HG02884 (cell line): Measurements from ENCODE around the gene SLF2.

Source experiments
- ATAC-seq: cut with Tn5 transposase; IDR thresholded peaks from one replicate; pipeline ENCODE4 v1.9.1; 2021; ENCODE audit warnings: mild to moderate bottlenecking, moderate library complexity; ENCODE audit not compliant: unreplicated experiment

The SLF2 gene

DNA sequence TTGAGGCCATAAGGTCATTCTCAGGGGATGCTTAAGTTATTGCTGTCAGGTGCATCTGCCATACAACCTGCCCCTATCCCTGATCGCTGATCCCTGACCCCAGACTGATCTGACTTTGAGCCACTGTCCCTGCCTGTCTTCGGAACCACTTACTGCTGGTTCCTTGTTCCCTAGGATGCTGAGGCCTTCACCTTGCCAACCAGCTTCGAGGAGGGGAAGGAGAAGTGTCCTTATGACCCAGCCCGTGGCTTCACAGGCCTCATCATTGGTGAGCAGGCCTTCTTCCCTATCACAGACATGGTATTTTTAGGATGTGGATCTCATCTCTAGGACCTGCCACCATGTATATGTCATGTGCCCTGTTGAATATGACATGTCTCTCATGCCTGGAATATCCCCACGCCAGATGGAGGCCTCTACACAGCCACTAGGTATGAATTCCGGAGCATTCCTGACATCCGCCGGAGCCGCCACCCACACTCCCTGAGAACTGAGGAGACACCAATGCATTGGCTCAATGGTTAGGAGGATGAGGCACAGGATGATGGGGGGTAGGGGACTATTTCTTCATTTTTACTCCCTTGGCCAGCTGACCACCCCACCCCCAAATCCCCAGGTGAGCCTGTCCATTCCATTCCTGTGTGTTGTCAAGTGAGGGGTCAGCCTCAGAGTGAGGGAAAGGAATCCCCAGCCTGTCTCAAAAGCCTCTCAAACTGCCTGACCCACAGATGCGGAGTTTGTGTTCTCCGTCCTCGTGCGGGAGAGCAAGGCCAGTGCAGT lies 65.5 kb downstream of the SLF2 start:
- no peak for ATAC-seq

- no peak for ATAC-seq
These were observed 66.1 kb downstream of the SLF2 start for GRCh38 chr10:100978901-100979195.

GRCh38 chr10:100979791-100980272 lies 67.1 kb downstream of the SLF2 start:
- no peak for ATAC-seq

DNA sequence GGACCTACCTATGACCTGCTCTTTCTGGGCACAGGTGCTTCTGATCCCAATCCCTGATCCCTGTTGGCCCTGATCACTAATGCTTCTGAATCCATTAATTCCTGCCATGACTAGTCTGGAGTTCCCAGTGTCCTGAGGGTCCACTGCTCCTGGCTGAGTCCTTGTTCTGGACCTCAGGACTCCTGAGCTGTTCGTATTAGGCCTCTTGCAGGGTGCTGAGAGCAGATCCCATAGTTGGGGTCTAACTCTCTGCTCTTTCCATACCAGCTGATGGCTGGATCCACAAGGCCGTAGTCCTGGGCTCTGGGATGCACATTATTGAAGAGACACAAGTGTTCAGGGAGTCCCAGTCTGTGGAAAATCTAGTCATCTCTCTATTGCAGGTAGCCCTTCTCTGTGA lies 67.5 kb downstream of the SLF2 start:
- ATAC-seq: no peak

- ATAC-seq: no peak
These were observed 67.9 kb downstream of the SLF2 start for GRCh38 chr10:100980711-100981110.

- ATAC-seq: no peak
These were observed 68.5 kb downstream of the SLF2 start for GRCh38 chr10:100981178-100981772.

DNA sequence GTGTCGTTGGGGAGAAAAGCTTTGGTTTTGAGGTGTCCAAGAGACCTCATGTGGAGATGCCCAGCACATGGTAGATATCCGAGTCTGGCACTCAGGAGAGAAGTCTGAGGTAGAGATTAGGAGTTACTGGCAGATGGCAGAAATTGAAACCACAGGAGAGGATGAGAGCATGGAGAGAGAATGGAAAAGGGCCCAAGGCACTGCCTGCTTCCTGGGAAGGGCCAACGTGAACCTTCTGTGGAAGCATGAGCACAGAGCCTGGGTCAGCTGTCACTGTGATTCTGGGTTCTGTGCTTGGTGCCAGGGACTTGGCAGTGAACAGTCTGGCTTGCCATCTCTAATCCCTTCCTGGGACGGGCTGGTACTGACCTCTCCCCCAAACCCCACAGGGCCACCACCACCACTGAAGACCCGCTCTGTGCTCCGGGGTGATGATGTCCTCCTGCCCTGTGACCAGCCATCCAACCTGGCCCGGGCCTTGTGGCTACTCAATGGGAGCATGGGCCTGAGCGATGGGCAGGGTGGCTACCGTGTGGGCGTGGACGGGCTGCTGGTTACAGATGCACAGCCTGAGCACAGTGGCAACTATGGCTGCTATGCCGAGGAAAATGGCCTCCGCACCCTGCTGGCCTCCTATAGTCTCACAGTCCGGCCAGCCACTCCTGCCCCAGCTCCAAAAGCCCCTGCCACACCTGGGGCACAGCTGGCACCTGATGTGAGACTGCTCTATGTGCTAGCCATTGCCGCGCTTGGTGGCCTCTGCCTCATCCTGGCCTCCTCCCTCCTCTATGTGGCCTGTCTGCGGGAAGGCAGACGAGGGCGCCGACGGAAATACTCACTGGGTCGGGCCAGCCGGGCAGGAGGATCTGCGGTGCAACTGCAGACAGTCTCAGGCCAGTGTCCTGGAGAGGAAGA lies 70.4 kb downstream of the SLF2 start:
- no peak for ATAC-seq

GRCh38 chr10:100983868-100984671 lies 71.3 kb downstream of the SLF2 start:
- ATAC-seq: no peak

GRCh38 chr10:100984672-100985177 lies 72.0 kb downstream of the SLF2 start:
- no peak for ATAC-seq

- ATAC-seq: no peak
These were observed 72.6 kb downstream of the SLF2 start for GRCh38 chr10:100985336-100985735.

- no peak for ATAC-seq
These were observed 73.8 kb downstream of the SLF2 start for GRCh38 chr10:100986623-100986951.

DNA sequence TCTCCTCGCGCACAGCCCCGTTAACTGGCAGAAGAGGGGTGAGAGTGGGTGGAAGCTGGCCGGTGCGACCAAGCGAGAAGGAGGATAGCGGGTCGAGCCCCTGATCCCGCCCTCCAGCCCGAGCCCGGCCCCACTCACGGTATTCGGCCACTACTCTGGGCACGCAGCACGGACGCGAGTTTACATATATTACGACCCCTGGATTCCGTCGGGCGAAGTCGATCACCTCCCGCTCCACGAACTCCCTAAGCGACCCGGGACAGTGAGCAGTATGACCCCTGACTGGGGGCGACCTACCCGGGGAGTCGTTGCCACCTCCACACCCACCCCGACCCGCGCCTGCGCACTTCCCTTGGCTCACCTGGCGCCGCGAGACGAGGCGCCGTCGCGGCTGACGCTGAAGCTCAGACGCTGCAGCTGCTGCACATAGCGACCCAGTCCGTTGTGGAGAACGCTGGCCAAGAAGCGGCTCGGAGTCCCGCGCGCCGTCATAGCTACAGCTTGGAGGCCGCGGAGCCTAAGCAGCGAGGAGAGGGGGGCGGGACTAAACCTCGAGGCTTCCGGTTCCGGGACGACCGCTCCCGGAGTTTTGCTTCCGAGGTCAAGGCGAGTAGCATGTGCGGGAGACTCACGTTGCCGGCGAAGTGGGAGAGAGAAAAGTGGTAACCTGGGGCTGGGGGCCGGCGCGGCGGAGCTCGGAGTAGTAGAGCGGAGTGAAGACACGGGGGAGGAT lies 74.4 kb downstream of the SLF2 start, which contains the start of the genes MRPL43 and TWNK:
TSS of gene MRPL43 (minus strand) at position 546 of the 733 bp plus-strand sequence. CDS start at position 492, 54 bp downstream.
TSS of gene TWNK (plus strand) at position 592 of the 733 bp plus-strand sequence. CDS start 668 bp downstream, outside the sequence.
- ATAC-seq: peak; percentile 81

GRCh38 chr10:100987685-100988049 lies 74.9 kb downstream of the SLF2 start:
- ATAC-seq: no peak

GRCh38 chr10:100988166-100988565 lies 75.4 kb downstream of the SLF2 start:
- ATAC-seq: no peak

DNA sequence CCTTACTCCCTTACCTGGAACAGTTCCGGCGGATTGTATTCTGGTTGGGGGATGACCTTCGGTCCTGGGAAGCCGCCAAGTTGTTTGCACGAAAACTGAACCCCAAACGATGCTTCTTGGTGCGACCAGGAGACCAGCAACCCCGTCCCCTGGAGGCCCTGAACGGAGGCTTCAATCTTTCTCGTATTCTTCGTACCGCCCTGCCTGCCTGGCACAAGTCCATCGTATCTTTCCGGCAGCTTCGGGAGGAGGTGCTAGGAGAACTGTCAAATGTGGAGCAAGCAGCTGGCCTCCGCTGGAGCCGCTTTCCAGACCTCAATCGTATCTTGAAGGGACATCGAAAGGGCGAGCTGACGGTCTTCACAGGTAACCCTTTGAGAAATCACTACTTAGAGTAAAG lies 76.3 kb downstream of the SLF2 start:
- ATAC-seq: no peak

- no peak for ATAC-seq
These were observed 81.4 kb downstream of the SLF2 start for GRCh38 chr10:100993986-100994708.

- ATAC-seq: no peak
These were observed 82.4 kb downstream of the SLF2 start for GRCh38 chr10:100995181-100995580.

- no peak for ATAC-seq
These were observed 84.1 kb downstream of the SLF2 start for GRCh38 chr10:100996678-100997359.
